M059J (cell line): ENCODE data around the gene SOHLH1. TPM values are rescaled to one million over a fixed set of nuclear protein-coding genes. Genes with fewer than 3 reads are reported as not detected.

Source experiments
- DNase-seq: peaks from one replicate; pipeline ENCODE4 v3.0.0-alpha.2; 2012; ENCODE audit warnings: low read depth
- total RNA-seq: library from RNA; depleted of rRNA; stranded (reverse); fragments of >200 nt; shearing (Covaris generic); gene quantifications from 2 replicates; pipeline ENCODE4 v1.2.3, GENCODE V29; 2014; rRNA removed

Gene SOHLH1
- total RNA-seq, 1 experiment from 2014 or later, result not detected

DNA sequence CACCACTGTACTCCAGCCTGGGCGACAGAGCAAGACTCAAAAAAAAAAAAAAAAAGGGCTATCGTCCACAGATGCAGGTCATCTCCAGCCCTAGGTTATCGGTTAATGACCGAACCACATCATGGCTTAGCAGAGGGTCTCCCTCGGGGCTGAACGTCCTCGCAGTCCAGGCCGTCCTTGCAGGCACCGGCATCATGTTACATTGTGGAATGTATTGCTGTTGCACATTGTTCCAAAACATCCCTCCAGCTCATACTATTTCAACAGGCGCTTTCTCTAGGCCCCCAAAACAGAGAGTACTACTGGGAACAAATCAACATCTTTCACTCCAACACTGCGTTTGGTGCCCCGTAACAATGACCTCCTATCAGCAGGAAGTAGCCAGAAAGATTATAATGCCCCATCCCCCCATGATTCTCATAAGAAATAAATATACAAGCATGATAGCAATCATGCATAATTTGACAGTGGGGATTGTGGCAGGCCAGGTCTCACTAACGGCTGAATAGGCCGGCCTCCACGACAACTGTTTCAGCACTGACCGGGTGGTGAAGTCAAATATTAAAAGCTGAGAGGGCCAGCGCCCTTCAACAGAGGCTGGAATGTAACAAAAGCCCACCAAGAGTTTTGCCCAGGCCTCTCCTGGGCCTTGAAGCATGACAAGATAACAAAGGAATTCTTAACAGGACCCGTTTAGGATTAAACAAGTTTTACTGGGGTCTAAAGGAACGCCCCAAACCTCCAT is 37.3 kb downstream of the SOHLH1 start:
- no peak for DNase-seq

DNA sequence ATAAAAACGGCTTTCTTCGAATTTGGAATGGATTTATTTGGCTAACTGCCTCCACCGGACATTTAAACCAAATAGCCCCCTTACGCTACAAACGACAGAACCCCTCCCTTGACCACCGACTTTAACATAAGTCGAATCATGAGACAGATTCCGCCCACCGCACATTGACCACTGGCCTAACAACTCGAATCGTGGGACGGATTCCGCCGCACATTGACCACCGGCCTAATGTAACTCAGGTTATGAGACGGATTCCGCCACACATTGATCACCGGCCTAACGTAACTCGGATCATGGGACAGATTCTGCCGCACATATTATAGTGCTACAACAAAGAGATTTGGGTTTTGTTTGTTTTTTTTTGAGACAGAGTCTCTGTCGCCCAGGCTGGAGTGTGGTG is 38.9 kb downstream of the SOHLH1 start:
- no peak for DNase-seq

DNA sequence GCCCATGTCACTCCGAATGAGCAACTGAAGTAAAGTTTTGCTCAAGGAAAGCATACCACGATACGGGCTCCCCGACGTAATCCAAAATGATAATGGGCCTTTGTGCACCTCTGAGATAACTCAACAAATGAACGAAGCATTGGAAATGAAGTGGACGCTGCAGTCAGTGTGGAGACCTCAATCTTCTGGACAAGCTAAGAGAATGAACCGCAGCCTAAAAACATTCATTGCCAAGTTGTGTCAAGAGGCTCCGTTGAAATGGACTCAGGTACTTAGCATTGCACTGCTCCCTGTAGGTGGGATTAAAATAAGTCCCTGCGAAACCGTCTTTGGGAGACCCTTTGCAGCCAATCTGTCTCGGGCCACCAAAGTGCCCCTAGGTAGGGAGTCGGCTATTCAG is 40.0 kb downstream of the SOHLH1 start:
- DNase-seq, result no peak

DNA sequence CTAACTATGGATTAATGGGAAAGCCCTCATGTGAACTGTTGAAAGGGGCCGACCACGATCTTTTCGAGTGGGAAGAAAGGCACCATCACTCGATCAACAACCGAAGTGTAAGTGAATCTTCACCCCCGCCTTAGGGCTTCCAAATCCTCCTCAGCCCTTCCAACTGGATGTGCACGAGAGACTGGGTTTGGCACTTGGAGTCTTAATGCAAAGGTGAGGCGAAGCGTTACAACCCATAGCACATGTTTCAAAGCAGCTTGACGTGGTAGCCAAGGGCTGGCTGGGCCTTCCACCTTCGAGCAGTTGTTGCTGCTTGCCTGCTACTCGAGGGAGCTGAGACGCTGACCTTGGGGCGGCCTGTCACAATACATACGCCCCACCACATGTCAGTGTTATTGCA is 41.9 kb downstream of the SOHLH1 start:
- no peak for DNase-seq

DNA sequence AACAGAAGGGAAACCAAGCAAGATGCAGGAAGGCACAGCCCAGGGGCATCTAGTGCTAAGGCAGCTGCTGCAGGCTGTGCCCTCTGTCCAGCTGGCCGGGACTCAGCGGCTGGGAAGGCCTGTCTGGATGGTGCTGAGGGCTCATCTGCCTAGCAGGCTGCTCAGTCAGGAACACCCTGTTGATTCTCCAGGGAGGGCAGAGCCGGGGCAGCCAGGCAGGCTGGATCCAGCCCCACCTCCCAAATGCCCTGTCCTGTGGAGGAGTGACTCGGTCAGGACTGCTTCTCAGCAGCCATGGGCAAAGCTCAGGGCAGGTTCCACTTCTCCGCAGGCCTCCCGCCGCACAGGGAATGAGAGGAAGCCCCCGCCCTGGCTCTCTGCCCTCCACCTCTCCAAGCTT is 44.0 kb downstream of the SOHLH1 start:
- no peak for DNase-seq

DNA sequence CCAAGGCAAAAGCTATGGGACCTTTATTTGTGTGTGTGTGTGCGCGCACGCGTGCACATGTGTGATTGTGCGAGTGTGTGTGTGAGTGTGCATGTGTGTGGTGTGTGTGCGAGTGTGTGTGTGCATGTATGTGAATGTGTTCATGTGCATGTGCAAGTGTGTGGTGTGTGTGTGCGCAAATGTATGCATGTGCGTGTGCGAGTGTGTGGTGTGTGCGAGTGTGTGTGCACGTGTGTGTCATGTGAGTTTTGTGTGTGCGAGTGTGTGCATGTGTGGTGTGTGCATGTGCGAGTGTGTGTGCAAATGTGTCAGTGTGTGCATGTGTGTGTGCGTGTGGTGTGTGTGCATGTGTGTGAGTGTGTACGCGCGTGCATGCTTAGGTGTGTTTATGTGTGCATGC is 48.9 kb downstream of the SOHLH1 start:
- DNase-seq, result no peak

DNA sequence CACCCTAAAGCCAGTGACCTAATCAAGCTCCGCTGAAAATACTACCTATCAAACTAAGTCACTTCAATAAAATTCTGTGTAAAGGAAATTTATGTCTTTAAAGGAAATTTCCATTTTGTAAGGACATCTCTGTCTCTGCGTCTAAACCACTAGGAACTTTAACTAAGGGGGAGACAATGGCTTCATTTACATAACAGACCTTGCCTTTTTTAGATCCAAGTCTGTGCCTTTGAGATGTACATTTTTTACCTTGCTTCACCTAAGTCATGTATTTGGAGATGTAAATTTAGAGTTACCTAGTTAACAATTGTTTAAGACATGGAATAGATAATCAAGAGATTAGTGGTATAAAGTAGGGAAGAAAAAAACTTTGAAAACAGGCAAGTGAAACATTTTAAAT is 49.8 kb downstream of the SOHLH1 start:
- DNase-seq, result no peak

DNA sequence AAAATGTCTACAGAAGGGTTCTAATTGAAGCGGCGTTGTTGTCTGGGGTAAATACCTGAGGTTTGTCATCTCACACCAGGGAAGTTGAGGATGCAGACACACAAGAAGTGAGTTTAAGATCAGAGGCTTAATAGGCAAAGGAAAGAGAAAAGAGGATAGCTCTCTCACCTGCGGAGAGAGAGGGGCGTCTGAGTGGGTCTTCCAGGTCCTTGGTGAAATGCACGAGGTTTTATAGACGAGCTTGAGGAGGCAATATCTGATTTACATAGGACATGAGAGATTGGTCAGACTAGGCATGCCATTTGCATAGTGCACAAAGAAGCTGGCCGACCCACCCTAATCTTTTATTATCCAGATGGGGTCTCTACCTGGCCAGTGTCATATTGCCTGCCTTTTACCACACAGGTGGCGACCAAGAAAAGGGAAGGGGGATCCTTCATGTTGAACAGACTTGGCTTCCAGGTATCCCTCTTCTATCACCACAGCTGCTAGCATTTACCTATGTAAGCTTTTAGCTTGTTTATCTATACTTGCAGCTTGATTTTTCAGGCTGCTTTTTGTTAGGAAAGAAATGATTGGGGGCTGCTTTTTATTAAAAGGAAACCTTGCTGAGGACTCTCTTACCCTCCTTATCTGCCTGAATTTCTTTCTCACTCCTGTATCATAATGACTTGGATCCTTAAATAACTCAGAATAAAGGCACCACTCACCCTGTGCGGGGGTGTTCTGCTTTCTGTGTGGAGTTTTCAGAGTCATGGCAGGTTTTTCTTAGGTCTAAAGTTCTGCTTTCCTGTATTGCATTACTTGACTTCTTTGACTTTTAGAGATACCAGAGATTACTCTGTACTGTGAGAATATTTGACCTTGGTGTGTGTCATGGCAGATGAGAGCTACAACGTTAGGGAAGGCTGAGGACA is 50.5 kb downstream of the SOHLH1 start:
- DNase-seq, result no peak

DNA sequence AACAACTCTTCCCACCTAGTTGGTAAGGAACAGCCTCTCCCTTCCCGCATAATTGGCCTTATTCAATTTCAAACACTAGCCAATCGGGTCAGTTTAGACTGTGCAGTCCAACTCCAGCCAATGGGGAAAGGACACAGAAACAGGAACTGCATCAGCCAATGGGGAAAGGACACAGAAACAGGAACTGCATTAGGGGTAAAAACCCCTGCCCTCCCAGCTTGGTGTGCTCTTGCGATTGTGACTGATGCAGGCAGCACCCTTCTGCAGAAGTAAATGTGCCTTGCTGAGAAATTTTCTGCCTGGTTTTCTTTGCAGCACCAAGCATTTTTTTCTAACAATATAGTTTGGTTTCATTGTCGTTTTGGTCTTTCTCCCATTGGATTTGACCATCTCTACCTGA is 51.4 kb downstream of the SOHLH1 start:
- no peak for DNase-seq

DNA sequence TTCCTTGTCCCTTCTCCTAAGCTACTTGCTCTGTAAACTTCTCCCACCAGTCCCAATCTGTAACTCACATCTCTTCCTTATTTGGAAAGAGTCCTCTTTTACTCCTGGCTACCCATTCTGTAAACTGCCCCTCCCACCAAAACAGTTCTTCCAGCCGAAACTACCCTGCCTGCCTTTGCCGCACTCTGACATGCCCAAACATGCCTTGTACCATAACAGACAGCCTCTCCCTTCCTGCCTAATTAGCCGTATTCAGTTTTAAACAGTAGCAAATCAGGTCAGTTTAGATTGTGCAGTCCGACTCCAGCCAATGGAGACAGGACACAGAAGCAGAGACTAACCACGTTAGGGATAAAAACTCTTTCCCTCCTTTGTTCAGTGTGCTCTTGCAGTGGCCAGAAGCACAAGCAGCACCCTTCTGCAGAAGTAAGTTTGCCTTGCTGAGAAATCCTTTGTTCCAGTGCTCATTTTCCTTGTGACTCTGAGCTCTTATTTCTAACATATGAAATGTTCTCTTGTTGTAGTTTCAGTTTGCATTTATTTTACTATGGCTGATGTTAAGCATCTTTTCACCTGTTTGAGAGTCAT is 54.6 kb downstream of the SOHLH1 start:
- DNase-seq, result no peak

Other genes starting within 250 kb of the SOHLH1 start
- gene PPP1R26, start 219.7 kb downstream of the SOHLH1 start, total RNA-seq, result 9.6 and 17.1 TPM in 2 replicates
- 34.2 and 36.9 TPM in 2 replicates for gene MRPS2, start 198.8 kb downstream of the SOHLH1 start, total RNA-seq
- not detected in 2 replicates for gene LCN1, start 178.0 kb downstream of the SOHLH1 start, total RNA-seq
- not detected in 2 replicates for gene OBP2A, start 153.4 kb downstream of the SOHLH1 start, total RNA-seq
- not detected in 2 replicates for gene PAEP, start 137.7 kb downstream of the SOHLH1 start, total RNA-seq
- not detected in 2 replicates for gene GLT6D1, start 59.9 kb downstream of the SOHLH1 start, total RNA-seq
- gene LCN9, start 36.2 kb downstream of the SOHLH1 start, total RNA-seq, result not detected in 2 replicates
- gene KCNT1, start 2.7 kb upstream of the SOHLH1 start, total RNA-seq, result not detected in 2 replicates
- 17.2 and 21.5 TPM in 2 replicates for gene CAMSAP1, start 208.1 kb upstream of the SOHLH1 start, total RNA-seq